Measurements from ENCODE around the gene FXYD4.

DNA sequence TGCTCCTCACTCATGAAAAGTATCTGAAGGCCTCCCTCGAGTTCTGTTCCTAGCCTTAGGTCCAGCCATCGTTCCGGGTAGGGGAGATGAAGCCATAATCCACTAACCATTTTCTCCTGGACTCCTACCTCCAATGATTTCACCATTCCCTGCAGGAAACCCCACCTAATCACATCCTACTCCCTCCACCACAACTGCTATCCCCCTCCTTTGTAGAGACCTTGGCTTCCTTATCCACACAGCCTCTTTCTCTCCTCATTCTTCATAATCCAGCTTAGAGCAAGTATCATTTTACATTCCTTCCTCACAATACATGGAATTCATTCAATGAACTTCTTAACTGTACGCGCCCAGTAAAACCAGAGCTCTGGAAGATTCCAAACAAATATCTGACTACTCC is 18.9 kb downstream of the FXYD4 start:
- TF ChIP-seq, protein P1, sequence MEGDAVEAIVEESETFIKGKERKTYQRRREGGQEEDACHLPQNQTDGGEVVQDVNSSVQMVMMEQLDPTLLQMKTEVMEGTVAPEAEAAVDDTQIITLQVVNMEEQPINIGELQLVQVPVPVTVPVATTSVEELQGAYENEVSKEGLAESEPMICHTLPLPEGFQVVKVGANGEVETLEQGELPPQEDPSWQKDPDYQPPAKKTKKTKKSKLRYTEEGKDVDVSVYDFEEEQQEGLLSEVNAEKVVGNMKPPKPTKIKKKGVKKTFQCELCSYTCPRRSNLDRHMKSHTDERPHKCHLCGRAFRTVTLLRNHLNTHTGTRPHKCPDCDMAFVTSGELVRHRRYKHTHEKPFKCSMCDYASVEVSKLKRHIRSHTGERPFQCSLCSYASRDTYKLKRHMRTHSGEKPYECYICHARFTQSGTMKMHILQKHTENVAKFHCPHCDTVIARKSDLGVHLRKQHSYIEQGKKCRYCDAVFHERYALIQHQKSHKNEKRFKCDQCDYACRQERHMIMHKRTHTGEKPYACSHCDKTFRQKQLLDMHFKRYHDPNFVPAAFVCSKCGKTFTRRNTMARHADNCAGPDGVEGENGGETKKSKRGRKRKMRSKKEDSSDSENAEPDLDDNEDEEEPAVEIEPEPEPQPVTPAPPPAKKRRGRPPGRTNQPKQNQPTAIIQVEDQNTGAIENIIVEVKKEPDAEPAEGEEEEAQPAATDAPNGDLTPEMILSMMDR (conservative IDR thresholded peaks at IDR 0.05; ENCODE audit: low read length) = no peak
- TF ChIP-seq EZH2phosphoT487 (IDR thresholded peaks at IDR 0.05; ENCODE audit: borderline replicate concordance) = no peak
